ENCODE measurements around the gene LPCAT1.
A peak's percentile ranks its signal among the peaks of the same experiment; 100 is the strongest.
"Not testable (repeated sequence)": the region's sequence is repeated elsewhere in the genome, so short reads cannot be mapped to it uniquely, and the experiment has no call there.

LPCAT1 gene

GRCh38 chr5:1480217-1480616 lies 43.5 kb downstream of the LPCAT1 start:
- no peak for DNase-seq (ENCODE audit: low spot score)

GRCh38 chr5:1479581-1480188 lies 44.1 kb downstream of the LPCAT1 start:
- peak; percentile 41 for DNase-seq (ENCODE audit: low spot score)

GRCh38 chr5:1479066-1479465 lies 44.7 kb downstream of the LPCAT1 start:
- DNase-seq (ENCODE audit: low spot score): no peak

GRCh38 chr5:1478271-1479035 lies 45.3 kb downstream of the LPCAT1 start:
- DNase-seq (ENCODE audit: low spot score): no peak

GRCh38 chr5:1477341-1477740 lies 46.4 kb downstream of the LPCAT1 start:
- no peak for DNase-seq (ENCODE audit: low spot score)

- no peak for DNase-seq (ENCODE audit: low spot score)
Measured at GRCh38 chr5:1476967-1477310, 46.8 kb downstream of the LPCAT1 start.

- no peak for DNase-seq (ENCODE audit: low spot score)
Measured at GRCh38 chr5:1476181-1476966, 47.4 kb downstream of the LPCAT1 start.

- not testable (repeated sequence) for DNase-seq (ENCODE audit: low spot score)
Measured at GRCh38 chr5:1475544-1475900, 48.2 kb downstream of the LPCAT1 start.

- DNase-seq (ENCODE audit: low spot score): no peak
Measured at GRCh38 chr5:1474866-1475543, 48.8 kb downstream of the LPCAT1 start.

- DNase-seq (ENCODE audit: low spot score): no peak
Measured at GRCh38 chr5:1474183-1474839, 49.4 kb downstream of the LPCAT1 start.

GRCh38 chr5:1473746-1474145 lies 50.0 kb downstream of the LPCAT1 start:
- DNase-seq (ENCODE audit: low spot score): no peak

- DNase-seq (ENCODE audit: low spot score): no peak
Measured at GRCh38 chr5:1472964-1473628, 50.7 kb downstream of the LPCAT1 start.

GRCh38 chr5:1471997-1472963 lies 51.5 kb downstream of the LPCAT1 start:
- no peak for DNase-seq (ENCODE audit: low spot score)

GRCh38 chr5:1471240-1471853 lies 52.4 kb downstream of the LPCAT1 start:
- no peak for DNase-seq (ENCODE audit: low spot score)

- no peak for DNase-seq (ENCODE audit: low spot score)
Measured at GRCh38 chr5:1470762-1471211, 53.0 kb downstream of the LPCAT1 start.

GRCh38 chr5:1468629-1469527 lies 54.9 kb downstream of the LPCAT1 start:
- no peak for DNase-seq (ENCODE audit: low spot score)

- peak; percentile 19 for DNase-seq (ENCODE audit: low spot score)
Measured at GRCh38 chr5:1468247-1468612, 55.5 kb downstream of the LPCAT1 start.

- no peak for DNase-seq (ENCODE audit: low spot score)
Measured at GRCh38 chr5:1467341-1468246, 56.2 kb downstream of the LPCAT1 start.
